ENCODE data around the gene HYI.
A peak's percentile ranks its signal among the peaks of the same experiment; 100 is the strongest.
"Not testable (repeated sequence)": the region's sequence is repeated elsewhere in the genome, so short reads cannot be mapped to it uniquely, and the experiment has no call there.

HYI gene, protein sequence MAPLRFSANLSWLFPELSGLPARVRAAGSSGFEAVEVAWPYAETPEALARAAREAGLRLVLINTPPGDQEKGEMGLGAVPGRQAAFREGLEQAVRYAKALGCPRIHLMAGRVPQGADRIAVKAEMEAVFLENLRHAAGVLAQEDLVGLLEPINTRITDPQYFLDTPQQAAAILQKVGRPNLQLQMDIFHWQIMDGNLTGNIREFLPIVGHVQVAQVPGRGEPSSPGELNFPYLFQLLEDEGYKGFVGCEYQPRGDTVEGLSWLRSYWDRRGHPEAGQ

GRCh38 chr1:43453442-43454269 is at the start of gene HYI:
Gene HYI, minus strand, starts transcription at chr1:43453931. Its CDS starts 138 bp downstream, at chr1:43453793.
- peak; percentile 83 for DNase-seq (ENCODE audit: low spot score)

DNA sequence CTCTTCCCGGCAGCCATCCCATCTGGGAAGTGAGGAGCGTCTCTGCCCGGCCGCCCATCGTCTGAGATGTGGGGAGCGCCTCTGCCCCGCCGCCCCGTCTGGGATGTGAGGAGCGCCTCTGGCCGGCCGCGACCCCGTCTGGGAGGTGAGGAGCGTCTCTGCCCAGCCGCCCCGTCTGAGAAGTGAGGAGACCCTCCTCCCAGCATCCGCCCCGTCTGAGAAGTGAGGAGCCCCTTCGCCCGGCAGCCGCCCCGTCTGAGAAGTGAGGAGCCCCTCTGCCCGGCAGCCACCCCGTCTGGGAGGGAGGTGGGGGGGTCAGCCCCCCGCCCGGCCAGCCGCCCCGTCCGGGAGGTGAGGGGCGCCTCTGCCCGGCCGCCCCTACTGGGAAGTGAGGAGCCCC is 48.1 kb upstream of the HYI start:
- DNase-seq (ENCODE audit: low spot score) = not testable (repeated sequence)

GRCh38 chr1:43499898-43500297 is 46.2 kb upstream of the HYI start:
- DNase-seq (ENCODE audit: low spot score) = no peak

GRCh38 chr1:43495204-43495603 is 41.5 kb upstream of the HYI start:
- DNase-seq (ENCODE audit: low spot score) = no peak

DNA sequence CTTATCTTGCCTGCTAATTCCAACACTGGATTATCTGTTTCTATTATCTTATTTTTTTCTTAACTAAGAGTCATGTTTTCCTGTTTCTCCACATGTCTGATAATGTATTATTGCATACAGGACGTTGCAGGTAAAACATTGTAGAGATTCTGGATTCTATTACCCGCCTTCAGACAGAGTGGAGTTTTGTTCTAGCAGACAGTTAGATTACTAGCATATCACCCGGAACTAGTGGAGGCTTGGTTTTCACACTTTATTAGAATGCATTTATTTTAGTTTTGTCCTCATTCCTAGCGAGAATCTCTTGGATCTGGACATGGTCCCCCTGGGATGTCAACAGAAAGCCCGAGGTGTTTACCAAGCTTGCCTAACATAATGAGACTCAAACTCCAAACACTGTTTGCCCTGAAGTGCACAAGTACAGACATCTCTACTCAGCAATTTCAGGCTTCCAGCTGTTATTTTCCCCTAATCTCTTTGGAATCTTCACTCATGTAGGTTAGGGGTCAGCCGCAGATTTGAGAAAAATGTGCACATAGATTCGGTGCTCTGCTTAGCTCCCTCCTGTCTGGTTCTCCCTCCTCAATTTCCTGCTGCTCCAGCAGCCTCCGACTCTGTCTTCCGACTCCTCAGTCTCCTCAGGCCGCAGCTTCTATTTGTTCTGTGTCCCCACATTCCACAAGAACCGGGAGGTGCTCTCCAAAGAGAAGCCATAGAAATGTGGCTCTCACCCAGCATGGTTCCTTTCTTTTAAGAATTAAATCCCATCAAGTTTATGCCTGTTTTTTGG is 40.1 kb upstream of the HYI start:
- no peak for DNase-seq (ENCODE audit: low spot score)

GRCh38 chr1:43492826-43493225 is 39.1 kb upstream of the HYI start:
- no peak for DNase-seq (ENCODE audit: low spot score)

- DNase-seq (ENCODE audit: low spot score) = no peak
These were observed 37.3 kb upstream of the HYI start for GRCh38 chr1:43491061-43491460.

- no peak for DNase-seq (ENCODE audit: low spot score)
These were observed 34.4 kb upstream of the HYI start for GRCh38 chr1:43488165-43488564.

DNA sequence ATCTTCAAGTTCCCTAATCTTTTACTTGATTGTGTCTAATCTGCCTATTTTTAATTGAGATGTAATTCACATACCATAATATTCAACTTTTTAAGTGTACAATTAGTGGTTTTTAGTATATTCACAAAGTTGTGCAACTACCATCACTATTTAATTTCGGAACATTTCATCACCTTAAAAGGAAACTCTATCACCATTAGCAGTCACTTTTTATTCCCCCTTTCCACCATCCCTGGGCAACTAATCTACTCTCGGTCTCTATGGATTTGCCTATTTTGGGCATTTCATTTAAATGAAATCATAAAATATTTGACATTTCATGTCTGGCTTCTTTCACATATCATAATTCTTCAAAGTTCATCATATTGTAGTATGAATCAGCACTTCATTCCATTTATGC is 30.6 kb upstream of the HYI start:
- DNase-seq (ENCODE audit: low spot score) = no peak

DNA sequence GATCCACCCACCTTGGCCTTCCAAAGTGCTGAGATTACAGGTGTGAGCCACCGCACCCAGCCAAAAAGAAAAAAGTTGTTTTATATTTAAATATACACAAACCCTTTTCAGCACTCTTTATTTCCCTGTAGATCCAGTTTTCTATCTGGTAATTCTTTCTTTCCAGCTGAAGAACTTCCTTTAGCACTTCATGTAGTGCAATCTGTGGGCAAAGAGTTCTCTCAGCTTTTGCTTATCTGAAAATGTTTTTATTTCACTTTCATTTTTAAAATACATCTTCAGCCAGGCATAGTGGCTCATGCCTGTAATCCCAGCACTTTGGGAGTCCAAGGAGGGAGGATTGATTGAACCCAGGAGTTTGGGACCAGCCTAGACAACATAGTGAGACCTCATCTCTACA is 28.5 kb upstream of the HYI start:
- DNase-seq (ENCODE audit: low spot score) = no peak

DNA sequence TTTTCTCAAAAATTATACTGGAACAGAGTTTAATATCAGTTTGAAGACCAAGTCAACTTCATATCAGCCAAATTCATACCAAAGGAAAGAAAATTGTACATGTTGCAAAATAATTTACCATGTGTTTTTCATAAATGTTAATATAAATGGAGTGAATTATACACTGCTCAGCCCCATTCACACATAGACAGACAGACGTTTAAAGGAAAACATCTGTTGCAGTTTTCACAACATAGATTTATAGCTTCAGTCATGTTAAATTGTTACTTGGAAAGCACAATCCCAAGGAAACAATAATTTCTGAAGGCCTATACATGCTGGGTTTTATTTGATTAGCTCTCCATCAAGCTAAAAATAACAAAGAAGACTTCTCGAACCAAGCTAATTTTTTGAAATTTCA is 27.8 kb upstream of the HYI start:
- no peak for DNase-seq (ENCODE audit: low spot score)

- DNase-seq (ENCODE audit: low spot score) = no peak
These were observed 25.7 kb upstream of the HYI start for GRCh38 chr1:43479414-43479813.

DNA sequence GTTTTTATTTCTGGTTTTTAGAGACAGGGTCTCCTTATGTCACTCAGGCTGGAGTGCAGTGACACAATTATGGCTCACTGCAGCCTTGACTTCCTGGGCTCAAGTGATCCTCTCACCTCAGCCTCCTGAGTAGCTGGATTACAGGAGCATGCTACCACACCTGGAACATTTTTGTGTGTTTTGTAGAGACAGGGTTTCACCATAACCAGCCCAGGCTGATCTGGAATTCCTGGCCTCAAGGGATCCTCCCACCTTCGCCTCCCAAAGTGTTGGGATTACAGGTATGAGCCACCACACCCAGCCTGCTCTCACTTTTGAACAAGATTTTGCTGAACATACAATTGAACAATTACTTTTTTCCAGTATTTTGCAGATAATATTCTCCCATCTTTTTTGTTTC is 24.0 kb upstream of the HYI start:
- no peak for DNase-seq (ENCODE audit: low spot score)

DNA sequence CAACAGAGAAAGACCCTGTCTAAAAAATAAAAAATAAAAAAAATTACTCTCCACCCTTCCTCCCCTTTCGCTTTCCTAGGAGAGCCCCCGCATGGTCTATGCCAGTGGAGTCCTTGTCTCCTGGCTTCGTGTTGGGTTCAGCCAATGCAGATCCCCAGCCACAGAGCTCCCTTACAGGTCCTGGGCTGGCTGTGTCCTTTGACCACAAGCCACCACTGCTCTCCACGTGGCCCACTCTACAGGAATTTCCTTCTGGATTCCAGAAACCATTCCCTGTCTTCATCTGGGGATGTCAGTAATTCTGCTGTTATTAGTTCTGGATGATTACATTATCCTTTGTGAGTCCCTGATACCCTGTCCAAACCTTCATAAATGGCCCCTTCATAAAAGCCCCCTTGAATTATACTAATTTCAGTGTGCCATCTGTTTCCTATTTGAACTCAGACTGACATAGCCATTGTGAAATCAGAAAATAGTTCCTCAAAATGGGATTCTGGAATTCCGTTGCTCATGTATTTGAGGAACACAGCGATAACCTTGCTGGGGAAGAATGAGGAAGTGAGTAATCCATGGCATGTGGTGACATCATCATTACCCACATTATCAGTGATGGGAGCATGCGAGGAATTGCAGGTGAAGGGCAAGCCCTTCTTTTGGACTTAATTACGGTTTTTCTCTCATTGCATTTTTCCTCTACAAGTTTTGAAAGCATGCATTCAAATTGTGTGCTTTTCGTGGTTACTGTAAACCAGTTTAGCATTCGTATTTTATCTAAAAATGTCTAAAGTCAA is 22.1 kb upstream of the HYI start:
- DNase-seq (ENCODE audit: low spot score) = not testable (repeated sequence)

GRCh38 chr1:43473463-43473862 is 19.7 kb upstream of the HYI start:
- DNase-seq (ENCODE audit: low spot score) = no peak

DNA sequence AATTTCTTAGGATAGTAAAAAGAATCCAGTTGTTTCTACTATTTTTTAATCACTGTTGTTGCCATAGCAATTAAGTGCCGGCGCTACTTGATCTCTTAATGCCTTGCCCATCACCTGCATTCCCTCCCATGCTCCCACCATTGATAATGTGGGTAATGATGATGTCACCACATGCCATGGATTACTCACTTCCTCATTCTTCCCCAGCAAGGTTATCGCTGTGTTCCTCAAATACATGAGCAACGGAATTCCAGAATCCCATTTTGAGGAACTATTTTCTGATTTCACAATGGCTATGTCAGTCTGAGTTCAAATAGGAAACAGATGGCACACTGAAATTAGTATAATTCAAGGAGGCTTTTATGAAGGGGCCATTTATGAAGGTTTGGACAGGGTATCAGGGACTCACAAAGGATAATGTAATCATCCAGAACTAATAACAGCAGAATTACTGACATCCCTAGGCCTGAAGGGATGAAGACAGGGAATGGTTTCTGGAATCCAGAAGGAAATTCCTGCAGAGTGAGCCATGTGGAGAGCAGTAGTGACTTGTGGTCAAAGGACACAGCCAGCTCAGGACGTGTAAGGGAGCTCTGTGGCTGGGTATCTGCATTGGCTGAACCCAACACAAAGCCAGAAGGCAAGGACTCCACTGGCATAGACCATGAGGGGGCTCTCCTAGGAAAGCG is 18.9 kb upstream of the HYI start:
- not testable (repeated sequence) for DNase-seq (ENCODE audit: low spot score)

- no peak for DNase-seq (ENCODE audit: low spot score)
These were observed 18.3 kb upstream of the HYI start for GRCh38 chr1:43472087-43472462.

GRCh38 chr1:43469932-43470331 is 16.2 kb upstream of the HYI start:
- no peak for DNase-seq (ENCODE audit: low spot score)

GRCh38 chr1:43468414-43468813 is 14.7 kb upstream of the HYI start:
- no peak for DNase-seq (ENCODE audit: low spot score)

DNA sequence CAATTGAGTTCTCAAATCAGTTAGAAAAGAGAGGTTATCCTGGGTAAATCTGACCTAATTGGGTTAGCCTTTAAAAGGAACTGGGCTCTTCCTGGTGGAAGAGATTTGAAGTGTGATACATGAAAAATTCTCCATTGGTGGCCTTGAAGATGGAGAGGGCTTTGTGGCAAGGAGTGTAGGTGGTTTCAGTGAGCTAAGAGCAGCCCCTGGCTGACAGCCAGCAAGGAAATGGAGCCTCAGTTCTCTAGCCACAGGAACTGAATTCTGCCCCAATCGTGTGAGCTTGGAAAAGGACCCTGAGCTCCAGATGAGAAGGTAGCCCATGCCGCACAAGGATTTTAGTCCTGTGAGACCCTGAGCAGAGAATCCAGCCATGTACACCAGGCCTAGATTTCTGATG is 12.7 kb upstream of the HYI start:
- DNase-seq (ENCODE audit: low spot score) = no peak

GRCh38 chr1:43465505-43466067 is 11.9 kb upstream of the HYI start:
- DNase-seq (ENCODE audit: low spot score) = no peak

All from putamen (tissue), 1 donor.